ENCODE results near the gene RERE.
"Not testable (repeated sequence)": the region's sequence is repeated elsewhere in the genome, so short reads cannot be mapped to it uniquely, and the experiment has no call there.

RERE gene

DNA sequence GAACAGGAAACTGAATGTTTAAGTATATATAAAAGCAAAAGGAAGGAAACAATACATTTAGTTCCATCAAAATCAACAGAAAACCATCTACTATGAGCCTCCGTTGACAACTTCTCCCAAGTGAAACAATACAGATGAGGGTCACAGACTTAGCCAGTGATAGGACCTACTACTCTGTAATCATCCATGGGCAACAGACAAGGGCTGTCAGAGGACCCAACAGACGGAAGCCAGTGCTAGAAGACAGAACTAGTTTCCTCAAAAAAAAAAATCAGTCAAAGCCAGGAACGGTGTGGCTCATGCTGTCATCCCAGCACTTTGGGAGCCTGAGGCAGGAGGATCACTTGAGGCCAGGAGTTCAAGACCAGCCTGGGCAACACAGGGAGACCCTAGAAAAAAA lies 20.6 kb downstream of the RERE start:
- DNase-seq: no peak

DNA sequence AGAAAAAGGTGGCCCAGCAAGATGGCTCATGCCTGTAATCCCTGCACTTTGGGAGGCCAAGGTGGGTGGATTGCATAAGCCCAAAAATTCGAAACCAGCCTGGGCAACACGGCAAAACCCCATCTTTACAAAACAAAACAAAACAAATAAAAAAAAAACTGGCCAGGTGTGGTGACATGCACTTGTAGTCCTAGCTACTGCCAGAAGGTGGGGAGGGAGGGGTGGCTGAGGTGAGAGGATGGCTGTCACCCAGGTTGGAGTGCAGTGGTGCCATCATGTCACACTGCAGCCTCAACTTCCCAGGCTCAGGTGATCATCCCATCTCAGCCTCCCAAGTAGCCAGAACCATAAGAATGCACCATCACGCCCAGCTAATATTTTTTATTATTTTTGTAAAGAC lies 22.8 kb downstream of the RERE start:
- no peak for DNase-seq

DNA sequence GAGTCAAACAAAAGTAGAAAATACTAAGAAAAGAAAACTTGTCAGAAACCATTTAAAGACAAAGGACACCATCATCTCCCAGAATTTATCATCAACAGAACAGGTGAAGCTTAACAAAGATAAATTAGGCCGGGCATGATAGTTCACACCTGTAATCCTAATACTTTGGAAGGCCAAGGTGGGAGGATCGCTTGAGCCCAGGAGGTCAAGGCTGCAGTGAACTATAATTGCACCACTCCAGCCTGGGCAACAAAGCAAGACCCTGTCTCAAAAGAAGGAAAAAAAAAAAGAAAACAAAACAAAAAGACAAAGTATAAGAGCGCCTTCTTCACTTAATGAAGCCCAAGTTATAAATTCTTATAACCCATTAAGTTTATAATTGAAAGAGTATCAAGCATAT lies 25.6 kb downstream of the RERE start:
- DNase-seq: no peak

DNA sequence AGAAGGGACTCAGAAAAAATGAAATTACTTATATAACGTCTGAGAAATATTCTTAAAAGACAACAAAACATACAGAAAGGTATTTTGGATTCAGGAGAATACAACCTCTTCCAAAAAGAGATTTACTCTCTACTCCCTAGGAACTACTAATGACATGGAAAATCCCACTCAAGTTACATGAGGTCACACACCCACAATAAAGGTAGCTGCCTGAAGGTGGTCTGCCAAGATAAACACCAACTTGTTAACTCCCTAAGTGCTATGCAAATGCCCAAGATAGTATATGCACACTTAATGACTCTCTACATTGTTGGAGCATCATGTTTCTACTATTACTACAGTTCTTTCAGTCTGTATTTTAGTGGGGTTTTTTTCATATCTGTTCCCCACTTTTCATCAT lies 26.5 kb downstream of the RERE start:
- DNase-seq: no peak

DNA sequence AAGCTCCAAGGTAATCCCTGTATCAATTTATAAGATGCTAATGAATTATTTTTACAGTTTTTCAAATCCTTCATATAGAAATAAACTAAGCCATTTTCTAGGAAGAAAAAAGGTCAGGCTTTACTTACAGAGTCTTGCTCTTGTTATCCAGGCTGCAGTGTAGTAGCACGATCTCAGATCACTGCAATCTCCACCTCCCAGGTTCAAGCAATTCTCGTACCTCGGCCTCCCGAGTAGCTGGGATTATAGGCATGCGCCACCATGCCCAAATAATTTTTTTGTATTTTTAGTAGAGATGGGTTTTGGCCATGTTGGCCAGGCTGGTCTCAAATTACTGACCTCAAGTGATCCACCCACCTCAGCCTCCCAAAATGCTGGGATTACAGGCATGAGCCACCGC lies 27.0 kb downstream of the RERE start:
- no peak for DNase-seq

DNA sequence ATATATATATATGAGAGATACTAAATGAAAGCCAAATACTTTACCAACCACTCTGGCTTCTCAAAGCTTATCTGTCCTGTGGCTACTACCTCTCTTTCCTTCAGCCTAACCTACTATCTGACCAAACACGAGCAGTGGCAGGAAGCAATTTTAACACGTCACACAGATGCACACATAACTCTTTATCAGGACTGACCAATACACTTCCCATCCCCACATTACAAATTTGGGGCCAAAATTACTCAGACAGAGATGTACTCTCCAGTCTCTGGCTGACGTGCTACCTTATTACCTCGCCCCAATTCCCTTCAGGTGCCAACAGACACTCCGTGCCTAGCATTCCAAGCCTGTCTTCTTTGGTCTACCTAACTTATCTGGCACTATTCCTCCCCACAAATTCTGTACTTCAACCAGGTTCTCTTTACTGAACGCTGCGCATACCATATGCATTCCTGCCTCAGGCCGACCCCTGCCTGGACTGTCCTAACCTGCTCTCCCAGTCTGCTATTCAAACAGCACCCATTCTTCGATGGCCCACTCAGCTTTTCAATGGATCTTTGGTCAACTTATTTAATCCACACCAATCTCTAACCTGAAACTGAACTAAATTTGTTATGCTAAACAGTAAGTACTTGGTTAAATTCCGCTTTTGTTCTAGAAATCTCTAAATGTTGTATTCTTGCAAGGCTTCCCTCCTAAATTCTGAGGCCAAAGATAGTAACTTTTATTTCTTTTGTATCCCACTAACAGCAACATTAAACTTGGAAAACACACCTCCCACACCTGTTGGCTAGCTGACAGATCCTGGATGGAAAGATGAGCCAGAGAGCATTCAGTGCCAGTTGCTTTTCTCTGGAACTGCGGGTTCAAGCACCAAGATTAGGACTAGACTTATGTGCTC lies 27.9 kb downstream of the RERE start:
- no peak for DNase-seq

DNA sequence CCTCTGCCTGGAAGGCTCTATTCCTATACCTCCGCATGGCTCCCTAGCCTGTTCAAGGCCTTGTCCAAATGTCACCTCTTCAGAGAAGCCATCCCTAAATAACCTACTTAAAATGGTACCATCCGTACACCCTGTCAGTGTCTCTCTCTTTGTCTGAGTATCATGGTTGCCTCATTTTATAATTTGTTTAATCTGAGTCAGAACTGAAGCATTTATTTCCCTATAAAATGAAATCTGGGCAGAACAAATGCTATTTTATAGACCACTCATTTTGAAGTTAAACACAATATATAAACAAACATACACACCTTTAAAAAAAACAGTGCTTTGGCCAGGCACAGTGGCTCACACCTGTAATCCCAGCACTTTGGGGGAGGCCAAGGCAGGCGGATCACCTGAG lies 30.2 kb downstream of the RERE start:
- DNase-seq: no peak

DNA sequence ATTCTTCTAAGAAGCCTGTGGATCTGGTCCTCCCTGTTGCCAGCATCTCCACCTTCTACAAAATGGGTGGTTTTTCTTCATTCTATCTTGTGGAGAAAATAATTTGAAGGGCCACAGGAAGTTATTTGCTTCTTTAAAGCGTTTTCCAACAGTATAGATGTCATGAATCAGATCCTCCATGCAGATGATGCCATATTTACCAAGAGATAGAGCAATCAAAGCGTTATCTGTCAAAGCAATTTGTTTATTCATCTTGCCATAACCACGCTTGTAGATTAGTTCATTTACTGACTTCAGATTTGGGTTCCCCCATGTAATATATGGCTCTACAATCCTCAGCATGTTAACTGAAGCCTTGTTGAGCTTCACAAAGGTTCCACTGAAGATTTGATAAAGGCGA lies 31.2 kb downstream of the RERE start:
- DNase-seq: not testable (repeated sequence)

DNA sequence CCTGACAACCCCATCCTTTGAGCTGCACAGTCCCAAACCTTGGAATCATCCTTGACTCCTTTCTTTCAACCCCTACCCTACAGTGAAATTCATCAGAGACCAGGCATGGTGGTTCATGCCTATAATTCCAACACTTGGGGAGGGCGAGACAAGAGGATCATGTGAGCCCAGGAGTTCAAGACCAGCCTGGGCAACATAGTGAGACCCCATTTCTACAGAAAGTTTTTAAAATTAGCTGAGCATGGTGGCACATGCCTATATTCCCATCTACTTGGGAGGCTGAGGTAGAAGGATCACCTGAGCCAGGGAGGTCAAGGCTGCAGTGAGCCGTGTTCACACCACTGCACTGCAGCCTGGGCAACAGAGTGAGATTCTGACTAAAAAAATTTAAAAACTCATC lies 34.5 kb downstream of the RERE start:
- no peak for DNase-seq

DNA sequence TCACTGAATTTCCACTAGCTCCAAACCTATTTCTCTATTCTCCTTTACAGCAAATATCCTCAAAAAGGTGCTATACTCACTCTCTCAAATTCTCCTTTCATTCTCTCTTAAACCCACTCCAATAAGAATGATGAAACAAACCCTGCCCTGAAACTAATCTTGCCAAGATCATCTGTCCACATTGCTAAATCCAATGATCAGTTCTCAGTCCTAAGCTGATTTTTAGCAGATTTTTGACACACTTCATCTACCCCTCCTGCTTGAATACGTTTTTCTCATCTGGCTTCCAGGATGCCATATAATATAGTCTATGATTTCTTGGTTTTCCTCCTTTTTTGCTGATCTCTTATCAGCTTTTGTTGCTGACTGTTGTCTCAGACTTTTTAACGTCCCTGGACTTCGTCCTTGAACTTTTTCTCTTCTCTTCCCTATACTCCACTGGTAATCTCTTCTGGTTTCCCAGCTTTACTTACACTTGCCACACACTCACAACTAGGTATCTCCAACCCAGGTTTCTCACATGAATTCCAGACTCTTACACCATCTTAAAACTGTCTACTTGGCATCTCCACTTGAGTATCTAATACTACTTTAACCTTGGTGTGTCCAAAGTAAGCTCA lies 35.3 kb downstream of the RERE start:
- DNase-seq: no peak

DNA sequence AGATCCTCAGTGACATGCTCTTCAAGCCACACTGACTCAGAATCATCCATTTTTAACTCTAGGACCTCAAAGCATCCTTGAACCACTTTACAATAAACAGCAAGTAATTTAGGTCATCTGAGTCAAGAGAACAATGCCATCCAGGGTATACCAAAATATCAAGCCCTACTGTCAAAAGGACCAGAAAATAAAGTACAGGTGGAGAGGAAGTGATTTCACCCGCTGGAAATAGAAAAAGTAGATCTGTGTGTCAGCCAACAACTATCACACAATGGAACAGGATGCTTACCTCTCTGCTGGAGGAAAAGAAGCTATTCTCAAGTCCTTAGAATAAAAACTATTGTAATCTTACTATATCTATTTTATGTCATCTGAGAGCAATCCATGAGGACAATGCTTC lies 37.0 kb downstream of the RERE start:
- no peak for DNase-seq

DNA sequence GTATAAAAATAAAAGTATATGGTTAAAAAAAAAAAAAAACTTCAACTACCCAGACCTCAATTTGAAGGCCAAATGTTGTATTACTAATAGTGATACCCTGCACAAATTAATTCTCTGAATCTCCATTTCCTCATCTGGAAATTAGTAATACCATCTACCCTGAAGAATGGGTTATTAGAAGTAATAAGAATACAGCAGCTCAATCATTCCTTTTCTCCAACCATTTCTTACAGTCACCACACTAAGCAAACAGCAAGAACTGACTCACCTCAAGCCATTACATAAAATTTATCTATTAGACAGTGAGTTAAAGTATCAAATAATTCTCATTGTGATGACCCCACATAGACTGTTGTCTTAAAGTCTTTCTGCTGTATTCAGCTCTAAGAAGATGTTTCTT lies 39.6 kb downstream of the RERE start:
- no peak for DNase-seq

DNA sequence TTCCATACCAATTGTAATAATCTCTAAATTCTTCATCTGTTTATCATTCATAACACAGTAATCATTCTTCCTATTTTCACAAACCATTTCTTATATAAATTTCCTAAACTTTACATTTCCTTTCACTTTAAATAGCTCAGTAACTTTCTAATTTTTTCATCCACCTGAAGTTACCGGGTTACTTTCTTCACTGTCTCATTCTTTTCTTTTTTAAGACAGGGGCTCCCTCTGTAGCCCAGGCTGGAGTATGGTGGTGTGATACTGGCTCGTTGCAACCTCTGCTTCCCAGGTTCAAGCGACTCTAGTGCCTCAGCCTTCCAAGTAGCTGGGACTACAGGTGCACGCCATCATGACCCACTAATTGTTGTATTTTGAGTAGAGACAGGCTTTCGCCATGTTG lies 41.3 kb downstream of the RERE start:
- DNase-seq: no peak

DNA sequence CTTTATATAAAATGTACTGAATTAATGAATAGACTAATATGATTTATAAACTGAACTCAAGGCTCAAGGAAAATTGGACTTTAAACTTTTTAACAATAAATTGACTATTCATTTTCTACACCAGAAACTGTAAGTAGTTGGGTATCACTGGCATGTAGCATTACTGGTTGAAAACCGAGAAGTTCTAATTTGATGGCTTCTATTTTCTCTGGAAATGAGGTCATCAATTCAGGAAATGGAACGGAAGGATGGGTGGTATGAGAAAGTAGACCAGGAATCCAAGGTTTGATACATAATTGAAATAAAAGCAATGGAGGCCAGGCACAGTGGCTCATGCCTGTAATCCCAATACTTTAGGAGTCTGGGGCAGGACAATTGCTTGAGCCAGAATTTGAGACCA lies 50.4 kb downstream of the RERE start:
- no peak for DNase-seq

DNA sequence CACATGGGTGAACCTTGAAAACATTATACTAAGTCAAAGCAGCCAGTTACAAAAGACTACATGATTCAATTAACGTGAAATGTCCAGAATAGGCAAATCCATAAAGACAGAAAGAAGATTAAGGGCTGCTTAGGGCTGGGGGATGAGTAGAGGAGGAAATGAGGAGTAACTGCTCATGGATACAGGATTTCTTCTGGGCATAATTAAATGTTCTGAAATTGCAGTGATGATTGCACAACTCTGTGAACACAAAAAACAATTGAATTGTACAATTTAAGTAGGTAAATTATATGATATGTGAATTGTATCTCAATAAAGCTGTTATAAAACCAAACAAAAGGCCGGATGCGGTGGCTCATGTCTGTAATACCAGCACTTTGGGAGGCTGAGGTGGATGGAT lies 52.2 kb downstream of the RERE start:
- no peak for DNase-seq

DNA sequence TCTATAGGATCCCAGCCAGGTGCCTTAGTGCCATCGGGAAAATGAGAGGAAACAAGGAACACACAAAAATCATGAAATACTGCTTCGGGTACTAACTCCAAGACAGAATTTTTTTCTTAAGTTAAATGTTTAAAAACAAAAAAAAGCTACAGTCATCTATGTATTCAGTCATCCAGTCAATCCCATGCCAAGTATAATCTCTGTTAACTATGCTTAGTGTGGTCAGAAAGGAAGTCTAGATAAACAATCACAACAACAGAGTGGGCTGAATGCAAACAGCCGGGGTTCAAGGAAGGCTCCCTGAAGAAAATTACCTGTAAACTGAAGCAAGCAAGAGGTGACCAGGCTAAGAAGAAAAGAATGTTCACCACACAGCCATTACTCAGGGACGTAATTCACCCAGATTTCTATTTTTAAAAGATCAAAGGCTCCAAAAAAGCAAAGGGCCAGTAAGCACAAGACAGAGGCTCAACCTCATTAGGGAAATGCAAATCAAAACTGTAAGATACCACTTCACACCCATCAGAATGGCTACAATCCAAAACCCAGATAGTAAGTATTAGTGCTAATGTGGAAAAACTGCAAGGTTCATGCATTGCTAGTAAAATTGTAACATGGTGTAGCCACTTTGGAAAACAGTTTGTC lies 53.0 kb downstream of the RERE start:
- DNase-seq: no peak

DNA sequence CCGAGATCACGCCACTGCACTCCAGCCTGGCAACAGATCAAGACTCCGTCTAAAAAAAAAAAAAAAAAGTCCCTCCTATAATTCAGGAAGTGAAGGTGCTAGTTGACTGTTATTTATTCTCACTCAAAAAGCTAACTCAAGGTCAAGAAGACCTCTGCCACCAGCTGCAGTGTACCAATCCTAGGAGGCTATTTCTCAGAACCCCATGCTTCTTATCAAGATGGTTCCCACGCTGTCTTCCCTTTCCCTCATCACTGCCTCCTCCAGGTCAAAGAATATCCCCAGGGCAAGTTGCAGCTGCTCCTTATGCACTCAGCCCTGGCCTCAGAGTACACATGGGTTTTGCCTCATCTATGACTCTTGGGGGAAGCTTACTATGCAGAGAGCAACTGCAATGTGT lies 53.6 kb downstream of the RERE start:
- no peak for DNase-seq

DNA sequence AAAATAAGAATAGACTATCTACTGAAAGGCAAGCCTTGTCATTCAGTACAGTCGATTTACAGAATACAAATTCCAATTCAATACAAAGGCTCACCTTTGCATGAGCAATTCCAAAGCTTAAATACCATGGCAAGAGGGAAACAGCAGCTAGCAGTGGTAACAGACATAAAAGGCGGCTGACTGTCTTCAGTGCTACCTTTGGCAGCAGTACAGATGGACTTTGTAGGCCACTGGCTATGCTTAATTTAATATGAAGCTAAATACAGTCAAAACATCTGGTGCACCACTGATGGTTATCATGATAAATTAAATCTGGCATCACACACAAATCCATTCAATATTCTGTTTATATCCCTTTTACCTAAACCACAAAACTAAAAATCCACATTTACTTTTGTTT lies 62.4 kb downstream of the RERE start:
- DNase-seq: no peak

DNA sequence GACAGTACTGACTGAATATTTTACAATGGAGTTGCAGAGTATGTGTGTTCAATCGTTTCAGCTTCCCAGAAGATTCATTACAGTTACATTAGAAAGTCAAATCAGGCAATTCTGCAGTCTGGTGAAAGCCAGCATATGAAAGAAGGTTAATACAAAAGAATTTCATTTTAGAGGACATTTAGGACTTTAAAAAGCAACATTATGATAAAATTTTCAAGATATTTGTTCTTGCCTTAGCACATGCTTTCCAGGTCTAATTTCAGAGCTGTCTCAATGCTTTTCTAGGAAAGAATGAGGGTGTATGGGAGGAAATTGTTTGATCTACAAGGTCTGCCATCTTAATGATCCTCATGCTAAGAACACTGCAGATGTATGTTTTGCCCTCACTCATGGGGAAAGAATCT lies 63.2 kb downstream of the RERE start:
- no peak for DNase-seq

DNA sequence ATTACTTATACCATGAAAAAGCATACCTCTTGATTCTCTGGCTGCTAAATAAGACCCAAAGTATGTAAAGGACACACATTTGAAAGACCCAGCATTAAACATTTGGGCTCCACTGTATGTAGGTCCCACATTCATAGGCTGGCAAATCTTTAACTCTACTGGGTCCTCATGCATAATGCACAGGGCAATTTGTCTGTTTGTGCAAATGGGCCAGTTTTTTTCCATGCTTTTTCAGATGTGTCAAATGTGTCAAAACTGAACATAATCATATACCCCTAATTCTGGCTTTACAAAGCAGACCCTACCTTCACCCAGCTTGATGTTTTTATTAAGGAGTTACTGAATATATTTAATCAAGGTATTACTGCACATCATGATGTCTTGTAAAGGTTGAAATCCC lies 63.7 kb downstream of the RERE start:
- DNase-seq: no peak

DNA sequence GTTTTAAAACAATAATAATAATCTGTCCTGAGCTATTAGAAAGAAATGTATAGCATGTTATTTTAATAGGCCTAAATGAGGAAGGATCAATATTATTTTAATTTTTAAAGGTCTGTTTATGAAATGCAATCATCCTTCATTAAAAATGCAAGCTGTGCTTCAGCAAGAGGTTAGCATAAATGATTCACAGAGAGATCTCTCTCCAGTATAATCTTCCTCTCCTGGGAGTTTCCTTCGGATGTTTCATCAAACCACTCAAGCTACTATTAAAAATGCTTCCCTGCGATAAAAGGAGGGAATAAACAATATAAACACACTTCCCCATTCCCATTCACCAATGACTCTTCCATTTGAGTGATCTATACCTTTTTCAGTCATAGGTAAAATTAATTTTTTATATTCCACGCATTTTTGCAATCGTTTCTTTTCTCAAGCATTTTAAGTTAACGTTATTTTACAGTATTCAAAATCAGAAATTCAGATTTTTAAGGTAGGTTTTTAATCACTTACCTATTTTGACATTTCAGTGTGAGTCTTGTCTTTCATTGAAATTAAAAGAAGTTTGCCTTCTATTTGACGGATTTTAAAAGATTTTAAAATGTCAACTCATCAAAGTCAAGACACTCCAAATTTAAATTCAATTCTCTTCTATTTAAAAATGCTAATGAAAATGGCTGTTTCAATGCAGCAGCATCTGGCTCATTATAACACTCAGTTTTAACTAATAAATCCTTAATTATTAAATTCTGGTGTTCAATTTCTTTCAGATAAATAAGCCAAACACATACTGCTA lies 64.3 kb downstream of the RERE start:
- no peak for DNase-seq

DNA sequence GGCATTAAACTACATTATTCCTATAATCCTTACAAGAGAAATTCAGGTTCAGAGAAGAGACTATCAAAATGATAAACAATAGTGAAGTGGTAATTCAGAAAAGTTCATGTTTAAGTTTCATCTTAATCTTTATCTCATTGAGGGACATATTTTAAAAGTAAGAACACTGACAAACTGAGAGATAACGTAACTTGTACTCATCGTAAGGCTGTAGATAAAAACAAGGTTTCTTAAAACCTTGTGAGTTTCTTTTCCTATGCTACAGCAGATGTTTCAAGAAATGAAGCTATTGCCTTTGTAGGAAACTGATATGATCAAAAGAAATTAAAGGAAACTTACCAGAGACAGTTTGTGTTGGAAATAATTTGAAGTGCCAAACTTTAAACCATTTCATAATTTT lies 65.0 kb downstream of the RERE start:
- DNase-seq: no peak

DNA sequence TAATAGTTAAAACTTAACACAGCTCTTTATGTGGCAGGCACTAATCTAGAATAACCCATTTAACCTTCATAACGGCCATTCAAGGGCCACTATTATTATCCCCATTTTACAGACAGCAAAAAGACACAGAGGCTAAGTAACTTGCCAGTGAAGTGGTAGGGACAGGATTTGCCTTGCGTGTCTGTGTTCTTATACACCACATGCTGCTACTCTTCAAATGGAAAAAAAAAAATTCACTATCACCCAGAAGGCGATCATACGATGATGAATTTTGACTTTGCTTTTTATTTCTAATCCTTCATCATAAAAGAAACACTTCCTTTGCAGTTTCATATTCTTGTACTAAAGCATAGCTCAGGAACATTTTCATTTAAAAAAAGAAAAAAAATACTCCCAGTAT lies 65.5 kb downstream of the RERE start:
- no peak for DNase-seq
